ENCODE data around the gene LSMEM2. TPM values are rescaled to one million over a fixed set of nuclear protein-coding genes. Genes with fewer than 3 reads are reported as not detected.
A peak's percentile ranks its signal among the peaks of the same experiment; 100 is the strongest.
"Not testable (repeated sequence)": the region's sequence is repeated elsewhere in the genome, so short reads cannot be mapped to it uniquely, and the experiment has no call there.

Gene LSMEM2
- total RNA-seq, 1 donor from 2014 or later, result not detected

DNA sequence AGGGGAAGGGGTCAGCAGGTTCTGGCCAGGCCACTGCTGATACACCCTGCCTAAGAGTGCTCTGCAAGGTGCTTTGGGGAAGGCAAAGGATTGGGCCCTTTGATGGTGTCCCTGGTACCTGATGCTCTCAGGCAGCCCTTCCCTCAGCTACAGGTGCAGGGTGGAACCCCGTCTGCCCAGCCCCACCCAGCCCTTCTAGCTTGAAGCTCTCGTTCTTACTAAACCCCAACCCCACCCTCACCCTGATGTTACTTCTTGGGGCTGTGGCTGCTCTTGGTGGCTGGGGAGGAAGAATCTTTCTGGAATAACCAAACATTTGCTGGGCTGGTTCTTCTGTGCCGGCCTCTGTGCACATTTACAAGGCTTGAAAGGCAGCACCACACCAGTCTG lies 36.5 kb upstream of the LSMEM2 start:
- DNase-seq (ENCODE audit: low spot score), result no peak
- TF ChIP-seq, protein P1, sequence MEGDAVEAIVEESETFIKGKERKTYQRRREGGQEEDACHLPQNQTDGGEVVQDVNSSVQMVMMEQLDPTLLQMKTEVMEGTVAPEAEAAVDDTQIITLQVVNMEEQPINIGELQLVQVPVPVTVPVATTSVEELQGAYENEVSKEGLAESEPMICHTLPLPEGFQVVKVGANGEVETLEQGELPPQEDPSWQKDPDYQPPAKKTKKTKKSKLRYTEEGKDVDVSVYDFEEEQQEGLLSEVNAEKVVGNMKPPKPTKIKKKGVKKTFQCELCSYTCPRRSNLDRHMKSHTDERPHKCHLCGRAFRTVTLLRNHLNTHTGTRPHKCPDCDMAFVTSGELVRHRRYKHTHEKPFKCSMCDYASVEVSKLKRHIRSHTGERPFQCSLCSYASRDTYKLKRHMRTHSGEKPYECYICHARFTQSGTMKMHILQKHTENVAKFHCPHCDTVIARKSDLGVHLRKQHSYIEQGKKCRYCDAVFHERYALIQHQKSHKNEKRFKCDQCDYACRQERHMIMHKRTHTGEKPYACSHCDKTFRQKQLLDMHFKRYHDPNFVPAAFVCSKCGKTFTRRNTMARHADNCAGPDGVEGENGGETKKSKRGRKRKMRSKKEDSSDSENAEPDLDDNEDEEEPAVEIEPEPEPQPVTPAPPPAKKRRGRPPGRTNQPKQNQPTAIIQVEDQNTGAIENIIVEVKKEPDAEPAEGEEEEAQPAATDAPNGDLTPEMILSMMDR (IDR thresholded peaks at IDR 0.05), result no peak
- H3K4me3 Mint-ChIP-seq (ENCODE audit: unreplicated experiment), result no peak overlapping the region
- H3K27me3 Mint-ChIP-seq (ENCODE audit: low read depth), result no peaks in the 10 kb centered on the region
- H3K27ac Mint-ChIP-seq (ENCODE audit: unreplicated experiment), result peak overlapping the region; percentile 84
- no peaks in the 10 kb centered on the region for H3K9me3 Mint-ChIP-seq (ENCODE audit: low read depth)
- peaks cover 3% of the 10 kb centered on the region for H3K36me3 Mint-ChIP-seq (ENCODE audit: low read depth)
- peaks cover 77% of the 10 kb centered on the region for H3K4me1 Mint-ChIP-seq (ENCODE audit: low read depth)

DNA sequence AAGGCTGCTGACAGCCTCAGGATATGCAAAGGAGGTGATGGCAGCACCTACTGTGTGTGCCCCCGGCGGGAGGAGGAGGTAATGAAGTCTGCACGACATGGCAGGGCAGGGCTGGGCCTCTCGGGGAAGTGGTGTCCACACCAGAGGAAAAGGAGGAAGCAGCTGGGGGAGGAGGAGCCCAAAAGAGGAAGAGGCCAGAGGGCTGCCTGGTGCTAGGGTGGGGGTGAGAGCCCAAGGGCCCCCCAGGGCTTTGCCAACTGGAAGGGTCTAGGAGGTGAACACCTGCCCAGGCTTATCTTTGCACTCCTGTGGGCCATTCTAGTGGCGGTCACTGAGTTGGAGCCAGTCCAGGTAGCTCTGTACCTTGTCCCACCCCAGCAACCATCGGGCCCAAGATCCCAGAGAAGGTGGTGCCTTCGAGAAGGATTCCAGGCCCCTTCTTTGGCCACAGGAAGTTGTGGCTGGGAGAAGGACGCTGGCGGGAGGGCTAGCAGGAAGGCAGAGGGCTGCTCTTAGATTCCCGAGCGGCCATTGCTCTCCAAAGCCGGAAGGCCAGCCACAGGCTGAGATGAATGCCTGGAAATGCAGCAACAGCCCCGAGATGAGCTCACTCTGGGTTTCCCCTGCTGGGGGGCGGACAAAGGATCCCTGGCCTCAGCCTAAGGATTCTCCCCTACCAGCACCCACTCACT lies 35.9 kb upstream of the LSMEM2 start:
- H3K4me3 Mint-ChIP-seq (ENCODE audit: unreplicated experiment), result no peak overlapping the region
- DNase-seq (ENCODE audit: low spot score), result no peak
- peaks cover 3% of the 10 kb centered on the region for H3K36me3 Mint-ChIP-seq (ENCODE audit: low read depth)
- peak overlapping the region; percentile 84 for H3K27ac Mint-ChIP-seq (ENCODE audit: unreplicated experiment)
- no peaks in the 10 kb centered on the region for H3K9me3 Mint-ChIP-seq (ENCODE audit: low read depth)
- H3K4me1 Mint-ChIP-seq (ENCODE audit: low read depth), result peaks cover 81% of the 10 kb centered on the region
- H3K27me3 Mint-ChIP-seq (ENCODE audit: low read depth), result no peaks in the 10 kb centered on the region
- TF ChIP-seq, protein P1 (IDR thresholded peaks at IDR 0.05), result no peak

DNA sequence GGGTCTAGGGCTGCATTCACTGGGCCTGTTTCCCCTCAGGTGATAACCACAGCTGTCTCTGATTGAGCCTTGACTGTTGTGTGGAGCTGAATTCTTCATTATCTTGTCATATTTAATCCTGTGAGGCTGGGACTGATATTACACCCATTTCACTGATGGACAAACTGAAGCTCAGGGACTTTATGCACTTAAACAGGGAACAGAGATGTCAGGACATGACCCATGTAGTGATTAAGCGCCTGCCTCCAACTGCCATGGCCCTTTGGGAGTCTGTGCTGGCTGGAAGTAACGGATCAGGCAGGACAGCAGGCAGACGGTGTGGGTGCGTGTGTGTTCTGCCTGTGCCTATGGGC lies 35.4 kb upstream of the LSMEM2 start:
- peaks cover 81% of the 10 kb centered on the region for H3K4me1 Mint-ChIP-seq (ENCODE audit: low read depth)
- no peaks in the 10 kb centered on the region for H3K27me3 Mint-ChIP-seq (ENCODE audit: low read depth)
- H3K27ac Mint-ChIP-seq (ENCODE audit: unreplicated experiment), result peak overlapping the region; percentile 84
- H3K9me3 Mint-ChIP-seq (ENCODE audit: low read depth), result no peaks in the 10 kb centered on the region
- H3K36me3 Mint-ChIP-seq (ENCODE audit: low read depth), result peaks cover 3% of the 10 kb centered on the region
- H3K4me3 Mint-ChIP-seq (ENCODE audit: unreplicated experiment), result no peak overlapping the region
- TF ChIP-seq, protein P1 (IDR thresholded peaks at IDR 0.05), result no peak
- no peak for DNase-seq (ENCODE audit: low spot score)

DNA sequence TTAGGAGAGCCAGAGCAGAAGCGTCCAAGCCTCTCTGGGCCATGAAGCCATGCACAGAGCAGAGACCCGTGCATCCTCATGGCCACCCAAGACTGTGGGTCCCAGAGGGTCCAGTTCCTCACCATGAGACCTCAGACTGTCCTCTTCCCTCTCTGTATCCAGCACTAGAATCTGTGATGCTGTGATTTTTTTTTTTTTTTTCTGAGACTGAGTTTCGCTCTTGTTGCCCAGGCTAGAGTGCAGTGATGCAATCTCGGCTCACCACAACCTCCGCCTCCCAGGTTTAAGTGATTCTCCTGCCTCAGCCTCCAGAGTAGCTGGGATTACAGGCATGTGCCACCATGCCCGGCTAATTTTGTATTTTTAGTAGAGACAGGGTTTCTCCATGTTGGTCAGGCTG lies 34.1 kb upstream of the LSMEM2 start:
- not testable (repeated sequence) for H3K9me3 Mint-ChIP-seq (ENCODE audit: low read depth); DNase-seq (ENCODE audit: low spot score); H3K36me3 Mint-ChIP-seq (ENCODE audit: low read depth); H3K27me3 Mint-ChIP-seq (ENCODE audit: low read depth); H3K4me3 Mint-ChIP-seq (ENCODE audit: unreplicated experiment)
- Mint-ChIP-seq H3K27ac (ENCODE audit: unreplicated experiment) (peak overlapping the region; percentile 98), H3K4me1 (ENCODE audit: low read depth) (peaks cover 80% of the 10 kb centered on the region)

DNA sequence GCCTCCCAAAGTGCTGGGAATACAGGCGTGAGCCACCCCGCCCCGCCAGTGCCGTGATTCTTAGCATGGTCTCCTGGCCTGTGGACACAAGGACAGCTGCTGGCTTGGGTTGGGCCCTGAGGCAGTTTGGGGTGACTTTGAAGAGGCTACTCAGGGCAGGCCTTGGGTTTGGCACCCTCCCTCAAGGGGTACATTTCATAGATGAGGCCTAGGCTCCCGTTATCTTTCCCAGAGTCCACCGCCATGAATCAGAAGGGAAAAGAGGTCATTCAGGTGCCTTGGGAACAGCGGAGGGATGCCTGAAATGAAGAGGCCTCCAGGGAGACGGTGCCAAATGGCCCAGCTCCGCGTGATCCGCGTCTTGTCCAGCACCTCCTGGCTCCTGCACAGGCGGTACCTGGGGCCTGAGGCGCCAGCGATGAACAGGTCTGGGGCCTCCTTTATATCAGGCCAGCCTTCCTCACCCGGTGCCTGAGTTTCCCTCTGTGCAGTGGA lies 33.6 kb upstream of the LSMEM2 start:
- DNase-seq (ENCODE audit: low spot score), result no peak
- H3K9me3 Mint-ChIP-seq (ENCODE audit: low read depth), result no peaks in the 10 kb centered on the region
- peak overlapping the region; percentile 61 for H3K4me3 Mint-ChIP-seq (ENCODE audit: unreplicated experiment)
- peak overlapping the region; percentile 98 for H3K27ac Mint-ChIP-seq (ENCODE audit: unreplicated experiment)
- TF ChIP-seq, protein P1 (IDR thresholded peaks at IDR 0.05), result no peak
- H3K27me3 Mint-ChIP-seq (ENCODE audit: low read depth), result no peaks in the 10 kb centered on the region
- peaks cover 5% of the 10 kb centered on the region for H3K36me3 Mint-ChIP-seq (ENCODE audit: low read depth)
- H3K4me1 Mint-ChIP-seq (ENCODE audit: low read depth), result peaks cover 79% of the 10 kb centered on the region
